ENCODE data around the gene RNASE8. TPM values are rescaled to one million over a fixed set of nuclear protein-coding genes. Genes with fewer than 3 reads are reported as not detected.

RNASE8 gene
- total and polyA plus RNA-seq, 2 experiments from 2014 or later, result not detected

DNA sequence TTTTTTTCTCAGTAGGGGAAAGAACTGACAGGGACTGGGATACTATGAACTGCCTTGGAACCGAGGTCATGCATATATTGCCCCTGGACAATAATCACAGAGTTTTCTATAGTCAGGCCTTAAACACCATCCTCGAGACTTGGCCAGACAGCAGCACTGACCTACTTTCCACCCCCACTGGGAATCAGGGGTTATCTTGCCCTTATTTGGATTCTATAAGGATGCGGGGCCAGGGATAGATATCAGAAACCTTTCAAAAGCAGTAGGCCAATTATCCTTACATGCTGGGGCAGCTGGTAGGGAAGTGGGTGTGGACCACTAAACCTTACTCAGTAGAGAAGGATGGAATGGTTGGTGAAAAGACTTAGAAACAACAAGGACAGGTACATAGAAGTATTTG, 38.8 kb downstream of the RNASE8 start:
- Histone ChIP-seq H3K9me2 (replicated peaks; ENCODE audit: insufficient read depth) (no peaks in the 10 kb centered on the region), H3K4me2 (peak overlapping the region; percentile 68)
- WGBS (ENCODE audit: low lambda C conversion rate, missing lambda C conversion rate), result 81% methylated on average over 3 of the region's 3 CpGs

DNA sequence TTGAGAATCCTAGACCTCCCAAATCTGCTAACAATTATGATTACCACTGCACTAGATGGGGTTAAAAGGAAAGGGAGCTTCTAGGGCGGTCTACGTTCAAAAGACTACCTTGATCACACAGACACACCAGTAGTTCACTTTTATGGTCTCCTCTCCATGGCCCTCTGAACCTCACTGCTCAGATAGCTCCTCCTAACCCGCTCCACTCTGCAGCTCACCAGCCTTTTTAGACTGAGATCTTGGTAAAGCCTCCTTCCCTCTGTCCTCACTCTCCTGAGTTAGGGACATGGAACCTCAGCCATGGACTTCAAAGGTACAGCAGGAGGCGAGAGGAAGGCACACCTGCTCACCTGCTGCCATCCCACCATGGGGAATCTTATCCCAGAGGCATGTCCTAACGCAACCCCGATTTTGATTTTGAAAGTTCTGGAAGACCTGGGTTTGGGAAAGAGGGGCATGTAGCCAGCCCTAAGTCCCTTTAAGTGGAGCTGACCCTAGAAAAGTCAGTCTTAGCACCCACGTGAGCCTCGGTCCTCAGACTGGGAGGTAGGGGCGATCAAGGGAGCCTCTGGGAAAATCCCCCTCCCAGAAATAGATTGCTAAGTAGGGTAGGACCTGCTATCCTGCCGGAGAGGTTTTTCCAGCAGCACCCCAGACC, 39.5 kb downstream of the RNASE8 start:
- peaks cover 11% of the 10 kb centered on the region for H4K20me1 ChIP-seq (ENCODE audit: insufficient read depth, poor library complexity, severe bottlenecking)
- WGBS (ENCODE audit: low lambda C conversion rate, missing lambda C conversion rate), result 33% methylated on average over 10 of the region's 10 CpGs
- no peaks in the 10 kb centered on the region for H3K36me3 ChIP-seq (replicated peaks; ENCODE audit: insufficient read depth, low read depth)
- peak overlapping the region; percentile 42 for H3K4me3 ChIP-seq
- H2AFZ ChIP-seq, result no peak overlapping the region
- no peaks in the 10 kb centered on the region for H3K9me3 ChIP-seq (ENCODE audit: low read depth)
- no peak for DNase-seq (ENCODE audit: low spot score)
- no peaks in the 10 kb centered on the region for H3K27me3 ChIP-seq
- no peak for TF ChIP-seq EZH2phosphoT487 (IDR thresholded peaks at IDR 0.05; ENCODE audit: low read depth, severe bottlenecking, unreplicated experiment)
- H3K9me2 ChIP-seq (replicated peaks; ENCODE audit: insufficient read depth), result no peaks in the 10 kb centered on the region
- H3K79me2 ChIP-seq, result peaks cover 55% of the 10 kb centered on the region
- H3K4me1 ChIP-seq (ENCODE audit: insufficient read depth), result peaks cover 39% of the 10 kb centered on the region
- H3K27ac ChIP-seq, result peak overlapping the region; percentile 81
- H3K4me2 ChIP-seq, result peak overlapping the region; percentile 68

More for the DNA sequence above, 38.8 kb downstream of the RNASE8 start:
- H3K4me1 ChIP-seq (ENCODE audit: insufficient read depth), result peaks cover 35% of the 10 kb centered on the region
- H3K9me3 ChIP-seq (ENCODE audit: low read depth), result no peaks in the 10 kb centered on the region
- peak overlapping the region; percentile 81 for H3K27ac ChIP-seq
- H3K4me3 ChIP-seq, result no peak overlapping the region
- H2AFZ ChIP-seq, result no peak overlapping the region
- peaks cover 57% of the 10 kb centered on the region for H3K79me2 ChIP-seq
- H3K36me3 ChIP-seq (replicated peaks; ENCODE audit: insufficient read depth, low read depth), result no peaks in the 10 kb centered on the region
- DNase-seq (ENCODE audit: low spot score), result no peak
- TF ChIP-seq EZH2 (IDR thresholded peaks at IDR 0.05; ENCODE audit: borderline replicate concordance), result no peak
- TF ChIP-seq, protein P1, sequence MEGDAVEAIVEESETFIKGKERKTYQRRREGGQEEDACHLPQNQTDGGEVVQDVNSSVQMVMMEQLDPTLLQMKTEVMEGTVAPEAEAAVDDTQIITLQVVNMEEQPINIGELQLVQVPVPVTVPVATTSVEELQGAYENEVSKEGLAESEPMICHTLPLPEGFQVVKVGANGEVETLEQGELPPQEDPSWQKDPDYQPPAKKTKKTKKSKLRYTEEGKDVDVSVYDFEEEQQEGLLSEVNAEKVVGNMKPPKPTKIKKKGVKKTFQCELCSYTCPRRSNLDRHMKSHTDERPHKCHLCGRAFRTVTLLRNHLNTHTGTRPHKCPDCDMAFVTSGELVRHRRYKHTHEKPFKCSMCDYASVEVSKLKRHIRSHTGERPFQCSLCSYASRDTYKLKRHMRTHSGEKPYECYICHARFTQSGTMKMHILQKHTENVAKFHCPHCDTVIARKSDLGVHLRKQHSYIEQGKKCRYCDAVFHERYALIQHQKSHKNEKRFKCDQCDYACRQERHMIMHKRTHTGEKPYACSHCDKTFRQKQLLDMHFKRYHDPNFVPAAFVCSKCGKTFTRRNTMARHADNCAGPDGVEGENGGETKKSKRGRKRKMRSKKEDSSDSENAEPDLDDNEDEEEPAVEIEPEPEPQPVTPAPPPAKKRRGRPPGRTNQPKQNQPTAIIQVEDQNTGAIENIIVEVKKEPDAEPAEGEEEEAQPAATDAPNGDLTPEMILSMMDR (IDR thresholded peaks at IDR 0.05; ENCODE audit: poor library complexity), result no peak
- no peak for TF ChIP-seq EZH2phosphoT487 (IDR thresholded peaks at IDR 0.05; ENCODE audit: low read depth, severe bottlenecking, unreplicated experiment)
- no peaks in the 10 kb centered on the region for H3K27me3 ChIP-seq
- peaks cover 11% of the 10 kb centered on the region for H4K20me1 ChIP-seq (ENCODE audit: insufficient read depth, poor library complexity, severe bottlenecking)

DNA sequence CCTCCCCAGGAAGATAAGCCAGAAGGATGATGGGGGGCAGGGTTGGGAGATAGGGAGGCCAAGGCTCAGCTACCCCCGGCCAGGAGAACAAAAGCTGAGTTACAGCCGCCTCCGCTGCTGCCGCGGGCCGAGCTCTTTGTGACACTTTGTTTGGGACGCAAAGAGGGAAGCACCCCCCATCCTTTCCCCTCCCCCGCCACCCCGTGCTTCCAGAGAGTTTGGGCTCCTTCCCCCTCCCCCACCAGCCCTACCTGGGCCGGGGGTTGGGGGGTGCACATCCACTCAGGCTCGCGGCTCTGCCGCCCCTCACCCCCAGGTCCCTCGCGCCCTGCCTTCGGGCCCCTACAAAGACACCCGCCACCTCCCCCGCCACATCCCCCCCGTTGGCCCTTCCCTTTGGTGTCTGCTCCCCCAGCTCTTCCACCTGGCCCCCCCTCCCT, 40.0 kb downstream of the RNASE8 start:
- H3K79me2 ChIP-seq, result peaks cover 55% of the 10 kb centered on the region
- H3K9me3 ChIP-seq (ENCODE audit: low read depth), result no peaks in the 10 kb centered on the region
- WGBS (ENCODE audit: low lambda C conversion rate, missing lambda C conversion rate), result 7% methylated on average over 5 of the region's 19 CpGs
- peak overlapping the region; percentile 68 for H3K4me2 ChIP-seq
- H3K27me3 ChIP-seq, result no peaks in the 10 kb centered on the region
- peak overlapping the region; percentile 42 for H3K4me3 ChIP-seq
- peak; percentile 65 for DNase-seq (ENCODE audit: low spot score)
- peaks cover 45% of the 10 kb centered on the region for H3K4me1 ChIP-seq (ENCODE audit: insufficient read depth)
- TF ChIP-seq EZH2 (IDR thresholded peaks at IDR 0.05; ENCODE audit: borderline replicate concordance), result no peak
- TF ChIP-seq EZH2phosphoT487 (IDR thresholded peaks at IDR 0.05; ENCODE audit: low read depth, severe bottlenecking, unreplicated experiment), result no peak
- TF ChIP-seq, protein P1 (IDR thresholded peaks at IDR 0.05; ENCODE audit: poor library complexity), result no peak
- H3K36me3 ChIP-seq (replicated peaks; ENCODE audit: insufficient read depth, low read depth), result no peaks in the 10 kb centered on the region
- no peaks in the 10 kb centered on the region for H3K9me2 ChIP-seq (replicated peaks; ENCODE audit: insufficient read depth)
- peaks cover 11% of the 10 kb centered on the region for H4K20me1 ChIP-seq (ENCODE audit: insufficient read depth, poor library complexity, severe bottlenecking)
- peak overlapping the region; percentile 81 for H3K27ac ChIP-seq
- H2AFZ ChIP-seq, result no peak overlapping the region

DNA sequence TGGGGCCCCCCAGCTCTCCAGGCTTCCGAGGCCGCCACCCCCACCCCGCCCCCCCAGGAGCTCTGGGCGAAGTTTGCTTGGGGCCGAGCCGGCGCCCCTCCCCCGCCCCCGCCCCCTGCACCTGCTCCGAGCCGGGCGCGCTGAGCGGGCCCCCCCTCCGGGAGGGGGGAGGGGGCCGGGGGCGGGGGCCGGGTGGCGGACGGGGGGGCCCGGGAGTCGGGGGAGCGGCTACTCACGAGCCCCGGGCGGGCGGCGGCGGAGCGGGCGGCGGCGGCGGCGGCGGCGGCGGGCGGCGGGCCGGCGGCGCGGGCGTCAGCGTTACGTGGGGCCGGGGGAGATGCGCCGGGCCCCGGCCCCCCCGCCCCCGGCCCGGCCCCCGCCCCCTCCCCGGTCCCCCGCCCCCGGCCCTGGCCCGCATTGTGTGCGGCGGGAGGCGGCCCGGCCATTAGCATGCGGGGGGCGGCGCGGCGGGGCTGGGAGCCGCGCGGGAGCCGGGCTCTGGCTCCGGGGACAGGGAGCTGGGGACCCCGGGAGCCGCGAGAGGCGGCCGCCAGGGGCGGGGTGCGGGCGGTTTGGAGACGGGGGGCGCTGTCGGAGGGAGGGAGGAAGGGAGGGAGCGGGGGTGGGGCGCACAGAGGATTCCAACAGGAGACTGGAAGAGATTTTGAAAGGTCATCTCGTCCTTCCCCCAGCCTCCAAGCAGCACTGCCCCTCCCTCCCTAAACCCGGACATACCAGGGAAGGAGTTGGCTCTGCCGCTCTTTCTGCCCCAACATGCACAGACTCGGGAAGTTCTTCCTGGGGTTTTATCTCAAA, 40.7 kb downstream of the RNASE8 start, which contains the start of gene ZNF219:
ZNF219 (minus strand) TSS at position 580 of the 816 bp plus-strand sequence. CDS start 5,064 bp downstream, outside the sequence.
- WGBS (ENCODE audit: low lambda C conversion rate, missing lambda C conversion rate), result 3% methylated on average over 9 of the region's 90 CpGs
- DNase-seq (ENCODE audit: low spot score), result peak; percentile 75
- Histone ChIP-seq H3K27ac (peak within 1 kb of the TSS; percentile 88), H3K4me3 (peak within 1 kb of the TSS; percentile 47), H2AFZ (peak within 1 kb of the TSS; percentile 55), H3K9me3 (ENCODE audit: low read depth) (no peaks in the 10 kb centered on the region), H3K4me1 (ENCODE audit: insufficient read depth) (peaks cover 48% of the 10 kb centered on the region), H3K79me2 (peaks cover 49% of the 10 kb centered on the region), H3K36me3 (replicated peaks; ENCODE audit: insufficient read depth, low read depth) (no peaks in the 10 kb centered on the region), H4K20me1 (ENCODE audit: insufficient read depth, poor library complexity, severe bottlenecking) (peaks cover 10% of the 10 kb centered on the region), H3K4me2 (peak within 1 kb of the TSS; percentile 75), H3K9me2 (replicated peaks; ENCODE audit: insufficient read depth) (no peaks in the 10 kb centered on the region), H3K27me3 (no peaks in the 10 kb centered on the region)
- TF ChIP-seq, protein P1 (IDR thresholded peaks at IDR 0.05; ENCODE audit: poor library complexity), result no peak
- TF ChIP-seq EZH2 (IDR thresholded peaks at IDR 0.05; ENCODE audit: borderline replicate concordance) (no peak), EZH2phosphoT487 (IDR thresholded peaks at IDR 0.05; ENCODE audit: low read depth, severe bottlenecking, unreplicated experiment) (no peak)
